ENCODE measurements around the gene B4GAT1. TPM values are rescaled to one million over a fixed set of nuclear protein-coding genes. Genes with fewer than 3 reads are reported as not detected.

Gene B4GAT1
- total RNA-seq (10 to 100 TPM; 41.4 to 43.5 (median 43.1) TPM), polyA plus RNA-seq (10 to 100 TPM in 1 of 3 donors, 1 to 10 TPM in 2; 4.2 to 17.4 (median 4.8) TPM)

GRCh38 chr11:66347425-66348276 lies at the start of gene B4GAT1:
Gene B4GAT1, minus strand, starts transcription at chr11:66347629. Its CDS starts 84 bp downstream, at chr11:66347545.
- intact Hi-C loops (cut with DNase I) = loop anchor here (5.0 kb wide), 1 partner anchor 40 kb away; no protein-coding TSS in a partner anchor

GRCh38 chr11:66393954-66394353 lies 46.5 kb upstream of the B4GAT1 start:
- Histone ChIP-seq H3K27ac (peak overlapping the region in 1 of 4 donors; percentile 18), H3K36me3 (no peaks in the 10 kb centered on the region), H3K4me1 (peaks cover 0 to 4% (median 0%) of the 10 kb centered on the region in 4 donors), H3K4me3 (no peak overlapping the region), H3K27me3 (no peaks in the 10 kb centered on the region), H3K9me3 (no peaks in the 10 kb centered on the region)
- no peak for DNase-seq
- WGBS, 2 donors = 79 to 84% methylated on average over 3 of the region's 3 CpGs
- intact Hi-C loops (cut with DNase I) = no loop called here
- TF ChIP-seq EP300 (IDR thresholded peaks at IDR 0.05) (no peak), POLR2AphosphoS5 (IDR thresholded peaks at IDR 0.05) (no peak), CTCF (IDR thresholded peaks at IDR 0.05) (no peak), POLR2A (IDR thresholded peaks at IDR 0.05) (no peak)

More at GRCh38 chr11:66347425-66348276, at the start of gene B4GAT1:
- Histone ChIP-seq H3K36me3 (peaks cover 0 to 2% (median 0%) of the 10 kb centered on the region in 4 donors), H3K4me3 (peak within 1 kb of the TSS; percentile 67 to 82 (median 80)), H3K27ac (peak within 1 kb of the TSS; percentile 85 to 91 (median 90)), H3K4me1 (peaks cover 4 to 41% (median 40%) of the 10 kb centered on the region in 4 donors), H3K9me3 (no peaks in the 10 kb centered on the region), H3K27me3 (no peaks in the 10 kb centered on the region)
- WGBS, 2 donors = 0% methylated on average over 101 of the region's 101 CpGs
- DNase-seq = peak; percentile 96
- peak in 1 of 2 donors; percentile 18 for TF ChIP-seq POLR2A (IDR thresholded peaks at IDR 0.05)
- TF ChIP-seq POLR2AphosphoS5 (IDR thresholded peaks at IDR 0.05) = peak in 2 of 4 donors; percentile 27 to 48
- no peak for TF ChIP-seq CTCF (IDR thresholded peaks at IDR 0.05)

GRCh38 chr11:66391322-66391721 lies 43.9 kb upstream of the B4GAT1 start:
- 74 to 77% methylated on average over 6 of the region's 6 CpGs for WGBS, 2 donors
- no peak overlapping the region for H3K4me3 ChIP-seq
- peaks cover 0 to 7% (median 1%) of the 10 kb centered on the region in 4 donors for H3K4me1 ChIP-seq
- DNase-seq = no peak
- no peak overlapping the region for H3K27ac ChIP-seq
- no peaks in the 10 kb centered on the region for H3K36me3 ChIP-seq
- no peaks in the 10 kb centered on the region for H3K9me3 ChIP-seq
- intact Hi-C loops (cut with DNase I) = no loop called here
- TF ChIP-seq POLR2A (IDR thresholded peaks at IDR 0.05) (no peak), POLR2AphosphoS5 (IDR thresholded peaks at IDR 0.05) (no peak), EP300 (IDR thresholded peaks at IDR 0.05) (no peak), CTCF (IDR thresholded peaks at IDR 0.05) (no peak)
- H3K27me3 ChIP-seq = no peaks in the 10 kb centered on the region

- intact Hi-C loops (cut with DNase I) = loop anchor here (5.0 kb wide), 2 partner anchors 42 to 62 kb away; partner anchors contain the start of genes B4GAT1 and BRMS1
- peak; percentile 79 for DNase-seq
- TF ChIP-seq POLR2AphosphoS5 (IDR thresholded peaks at IDR 0.05) = no peak
- TF ChIP-seq EP300 (IDR thresholded peaks at IDR 0.05) = no peak
- peak; percentile 12 to 59 (median 47) for TF ChIP-seq CTCF (IDR thresholded peaks at IDR 0.05)
- TF ChIP-seq POLR2A (IDR thresholded peaks at IDR 0.05) = no peak
Observed at GRCh38 chr11:66388780-66389386, 41.5 kb upstream of the B4GAT1 start.

More at GRCh38 chr11:66388780-66389386, 41.5 kb upstream of the B4GAT1 start:
- 32 to 33% methylated on average over 8 of the region's 8 CpGs for WGBS, 2 donors
- no peak overlapping the region for H3K4me3 ChIP-seq
- H3K9me3 ChIP-seq = no peaks in the 10 kb centered on the region
- H3K36me3 ChIP-seq = no peaks in the 10 kb centered on the region
- H3K27ac ChIP-seq = no peak overlapping the region
- no peaks in the 10 kb centered on the region for H3K27me3 ChIP-seq
- peaks cover 0 to 6% (median 4%) of the 10 kb centered on the region in 4 donors for H3K4me1 ChIP-seq
